ENCODE results near the gene RANGRF. TPM values are rescaled to one million over a fixed set of nuclear protein-coding genes. Genes with fewer than 3 reads are reported as not detected.

The RANGRF gene
- total and polyA plus RNA-seq, 4 donors: 6.9 to 19.9 (median 8.9) TPM

GRCh38 chr17:8339540-8339939, 51.1 kb downstream of the RANGRF start, which contains the start of gene ODF4:
Gene ODF4, plus strand, starts transcription at chr17:8339840. Its CDS starts 212 bp downstream, at chr17:8340052.
- H3K27ac ChIP-seq (ENCODE audit: low read depth in 1 of 2, low read length in 2 of 2): no peak within 1 kb of the TSS
- H3K9ac ChIP-seq (ENCODE audit: low read depth in 1 of 2, low read length in 2 of 2): no peak within 1 kb of the TSS
- no peak within 1 kb of the TSS for H3K4me3 ChIP-seq (ENCODE audit: low read depth in 1 of 3, low read length in 3 of 3)
- TF ChIP-seq CTCF (IDR thresholded peaks at IDR 0.05; ENCODE audit: low read depth, low read length, missing input control) (no peak), HNF4A (conservative IDR thresholded peaks at IDR 0.05) (no peak), FOXA1 (IDR thresholded peaks at IDR 0.05) (no peak), SP1 (IDR thresholded peaks at IDR 0.05) (no peak), HNF4G (IDR thresholded peaks at IDR 0.05) (no peak), FOXA2 (IDR thresholded peaks at IDR 0.05) (no peak), ATF3 (IDR thresholded peaks at IDR 0.05) (no peak), MAX (IDR thresholded peaks at IDR 0.05) (no peak), NR2F2 (IDR thresholded peaks at IDR 0.05) (no peak), EGR1 (IDR thresholded peaks at IDR 0.05; ENCODE audit: low read depth in 2 of 2) (no peak), GABPA (IDR thresholded peaks at IDR 0.05 in 1 of 2, conservative IDR thresholded peaks at IDR 0.05 in 1 of 2) (no peak), REST (IDR thresholded peaks at IDR 0.05) (no peak), YY1 (IDR thresholded peaks at IDR 0.05) (no peak)
- DNase-seq (ENCODE audit: low spot score): no peak
- H3K36me3 ChIP-seq (ENCODE audit: control insufficient read depth in 4 of 4, insufficient read depth in 3 of 4, low read depth in 1 of 4, low read length in 3 of 4): no peaks in the 10 kb centered on the region
- 79% methylated on average over 2 of the region's 2 CpGs for WGBS
- no peaks in the 10 kb centered on the region for H3K4me1 ChIP-seq (ENCODE audit: control insufficient read depth in 4 of 4, insufficient read depth in 4 of 4, low read length in 3 of 4)
- H3K27me3 ChIP-seq (ENCODE audit: control insufficient read depth in 4 of 4, insufficient read depth in 4 of 4, low read length in 3 of 4): no peaks in the 10 kb centered on the region
- no peaks in the 10 kb centered on the region for H3K9me3 ChIP-seq (ENCODE audit: control insufficient read depth in 4 of 4, low read length in 3 of 4)

Small RNA genes lying within 50 kb of the gene (small RNA-seq; reads per million reads assigned to genes)
- not detected for gene RF00265

Other genes starting within 250 kb of the RANGRF start
- 1 to 10 TPM in 1 of 2 donors, under 1 TPM in 1; 0.92 to 1.0 TPM for gene ALOX15B, start 249.6 kb upstream of the RANGRF start, total RNA-seq
- gene ALOX15B, start 249.6 kb upstream of the RANGRF start, polyA plus RNA-seq: under 1 TPM; 0.16 to 0.19 TPM
- gene ALOX12B, start 201.0 kb upstream of the RANGRF start, total RNA-seq: not detected
- not detected for gene ALOX12B, start 201.0 kb upstream of the RANGRF start, polyA plus RNA-seq
- gene ALOXE3, start 170.2 kb upstream of the RANGRF start, total RNA-seq: not detected
- not detected for gene ALOXE3, start 170.2 kb upstream of the RANGRF start, polyA plus RNA-seq
- gene HES7, start 164.6 kb upstream of the RANGRF start, total RNA-seq: not detected
- not detected for gene HES7, start 164.6 kb upstream of the RANGRF start, polyA plus RNA-seq
- 10 to 100 TPM; 10.1 to 71.6 TPM for gene PER1, start 136.3 kb upstream of the RANGRF start, total RNA-seq
- gene PER1, start 136.3 kb upstream of the RANGRF start, polyA plus RNA-seq: 10 to 100 TPM; 24.9 to 34.6 TPM
- gene VAMP2, start 125.7 kb upstream of the RANGRF start, total RNA-seq: 1 to 10 TPM; 4.2 to 9.0 TPM
- gene VAMP2, start 125.7 kb upstream of the RANGRF start, polyA plus RNA-seq: 10 to 100 TPM; 11.4 to 25.9 TPM
- 1 to 10 TPM; 4.5 to 8.4 TPM for gene TMEM107, start 112.3 kb upstream of the RANGRF start, total RNA-seq
- 1 to 10 TPM; 3.0 to 3.9 TPM for gene TMEM107, start 112.3 kb upstream of the RANGRF start, polyA plus RNA-seq
- gene BORCS6, start 98.5 kb upstream of the RANGRF start, total RNA-seq: 1 to 10 TPM; 5.1 to 6.8 TPM
- 1 to 10 TPM; 4.1 to 6.4 TPM for gene BORCS6, start 98.5 kb upstream of the RANGRF start, polyA plus RNA-seq
- 10 to 100 TPM in 1 of 2 donors, under 1 TPM in 1; 0.42 to 25.9 TPM for gene AURKB, start 78.1 kb upstream of the RANGRF start, total RNA-seq
- 1 to 10 TPM; 1.8 to 4.3 TPM for gene AURKB, start 78.1 kb upstream of the RANGRF start, polyA plus RNA-seq
- gene CTC1, start 40.6 kb upstream of the RANGRF start, total RNA-seq: 10 to 100 TPM in 1 of 2 donors, 1 to 10 TPM in 1; 5.9 to 10.0 TPM
- 1 to 10 TPM; 5.5 to 9.3 TPM for gene CTC1, start 40.6 kb upstream of the RANGRF start, polyA plus RNA-seq
- gene PFAS, start 39.4 kb upstream of the RANGRF start, total RNA-seq: 10 to 100 TPM; 13.7 to 18.5 TPM
- gene PFAS, start 39.4 kb upstream of the RANGRF start, polyA plus RNA-seq: 1 to 10 TPM; 6.0 to 7.9 TPM
- gene SLC25A35, start 6.7 kb downstream of the RANGRF start, total RNA-seq: 1 to 10 TPM in 1 of 2 donors, under 1 TPM in 1; 0.84 to 1.2 TPM
- gene SLC25A35, start 6.7 kb downstream of the RANGRF start, polyA plus RNA-seq: 1 to 10 TPM; 1.2 to 1.6 TPM
- 1 to 10 TPM; 1.4 to 1.9 TPM for gene ARHGEF15, start 21.6 kb downstream of the RANGRF start, total RNA-seq
- gene ARHGEF15, start 21.6 kb downstream of the RANGRF start, polyA plus RNA-seq: 1 to 10 TPM; 1.6 to 2.1 TPM
- not detected for gene ODF4, start 51.2 kb downstream of the RANGRF start, total RNA-seq
- not detected for gene ODF4, start 51.2 kb downstream of the RANGRF start, polyA plus RNA-seq
- gene RPL26, start 94.5 kb downstream of the RANGRF start, total RNA-seq: 1,000 to 10,000 TPM in 1 of 2 donors, 100 to 1,000 TPM in 1; 989 to 1,192 TPM
- gene RPL26, start 94.5 kb downstream of the RANGRF start, polyA plus RNA-seq: 1,000 to 10,000 TPM in 1 of 2 donors, 100 to 1,000 TPM in 1; 309 to 1,118 TPM
- not detected for gene RNF222, start 109.2 kb downstream of the RANGRF start, total RNA-seq
- gene RNF222, start 109.2 kb downstream of the RANGRF start, polyA plus RNA-seq: not detected
- 10 to 100 TPM; 49.1 to 52.3 TPM for gene NDEL1, start 147.2 kb downstream of the RANGRF start, total RNA-seq
- gene NDEL1, start 147.2 kb downstream of the RANGRF start, polyA plus RNA-seq: 10 to 100 TPM; 15.3 to 21.7 TPM

Measured in liver (tissue), 10 donors.